K562 treated with DMSO at 1 percent for 24 hours (cell line): Measurements from ENCODE around the gene CCDC17. TPM values are rescaled to one million over a fixed set of nuclear protein-coding genes. Genes with fewer than 3 reads are reported as not detected.

Experiments
- total RNA-seq: library from RNA; unstranded; fragments of 300-600 nt; gene quantifications from 2 replicates; pipeline ENCODE4 v1.2.3, GENCODE V29; 2022; ENCODE audit warnings: low read depth; ENCODE audit not compliant: insufficient read depth

CCDC17 gene
- total RNA-seq: 2.1 and 2.4 TPM in 2 replicates

DNA sequence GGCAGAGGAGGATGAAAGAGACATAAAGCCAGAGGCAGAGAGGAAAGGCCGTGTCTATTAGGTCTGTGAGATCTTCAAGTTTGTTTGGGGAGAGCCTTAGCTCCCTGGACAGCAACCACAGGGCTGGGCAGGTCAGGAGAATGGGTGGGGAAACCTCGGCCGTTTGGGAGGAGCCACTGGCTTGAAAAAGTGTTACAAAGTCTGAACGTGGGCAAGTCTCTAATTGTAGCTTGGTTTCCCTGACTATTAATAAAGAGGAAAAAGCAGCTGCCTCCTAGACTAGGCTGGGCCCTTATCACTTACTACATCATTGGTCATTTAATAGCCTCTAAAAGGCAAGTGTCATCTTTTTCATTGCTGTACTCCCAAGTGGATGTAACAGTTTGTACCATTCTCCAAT is at the start of gene CCDC17:
TSS of gene CCDC17 (minus strand) at position 83 of the 400 bp plus-strand sequence. CDS start 145 bp downstream, outside the sequence.

DNA sequence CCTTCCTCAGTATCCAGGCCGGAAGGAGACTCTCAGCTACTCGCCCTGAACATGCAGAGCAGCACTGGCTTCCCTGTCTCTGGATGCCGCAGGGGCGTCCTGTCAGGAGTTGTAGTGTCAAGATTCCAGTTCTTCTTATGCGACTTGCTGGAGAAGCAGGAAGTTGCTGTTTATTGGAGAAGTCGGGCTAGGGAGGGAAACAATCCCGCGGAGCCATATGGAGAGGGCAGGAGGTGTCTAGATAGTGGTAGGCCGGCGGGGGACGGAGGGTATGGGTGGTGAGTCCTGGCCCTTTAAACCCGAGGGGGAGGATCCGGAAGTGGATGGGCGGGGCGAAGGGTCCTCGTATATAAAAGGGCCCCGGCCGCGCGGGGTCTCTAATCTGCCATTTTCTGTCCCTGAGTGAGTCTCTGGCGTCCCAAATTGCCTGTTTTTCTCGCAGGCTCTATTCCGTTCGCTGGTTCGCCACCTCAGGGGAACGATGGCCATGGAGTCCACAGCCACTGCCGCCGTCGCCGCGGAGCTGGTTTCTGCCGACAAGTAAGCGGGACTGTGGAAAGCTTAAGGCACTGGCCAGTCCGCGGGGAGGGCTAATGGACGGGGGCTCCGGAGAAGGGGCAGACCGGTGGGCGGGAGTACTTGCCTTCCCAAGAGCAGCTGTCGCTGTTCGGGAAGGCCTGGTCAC is 40.0 kb downstream of the CCDC17 start, which contains the start of gene NASP:
TSS of gene NASP (plus strand) at position 376 of the 685 bp plus-strand sequence. CDS start at position 482, 106 bp downstream.

Other genes starting within 250 kb of the CCDC17 start
- 12.4 and 13.0 TPM in 2 replicates for gene TESK2, start 132.9 kb downstream of the CCDC17 start, total RNA-seq
- 7.2 and 8.5 TPM in 2 replicates for gene CCDC163, start 124.0 kb downstream of the CCDC17 start, total RNA-seq
- gene MMACHC, start 123.8 kb downstream of the CCDC17 start, total RNA-seq: 4.0 and 4.7 TPM in 2 replicates
- gene PRDX1, start 102.2 kb downstream of the CCDC17 start, total RNA-seq: 737 and 823 TPM in 2 replicates
- 191 and 214 TPM in 2 replicates for gene AKR1A1, start 73.2 kb downstream of the CCDC17 start, total RNA-seq
- gene NASP, start 40.0 kb downstream of the CCDC17 start, total RNA-seq: 260 and 278 TPM in 2 replicates
- gene GPBP1L1, start 62.5 kb upstream of the CCDC17 start, total RNA-seq: 46.2 and 52.6 TPM in 2 replicates
- gene TMEM69, start 64.1 kb upstream of the CCDC17 start, total RNA-seq: 39.4 and 42.7 TPM in 2 replicates
- gene IPP, start 126.6 kb upstream of the CCDC17 start, total RNA-seq: 7.1 and 7.8 TPM in 2 replicates
- 39.8 and 44.3 TPM in 2 replicates for gene MAST2, start 179.6 kb upstream of the CCDC17 start, total RNA-seq